Osteoblast (primary cell): Measurements from ENCODE around the gene DQX1. TPM values are rescaled to one million over a fixed set of nuclear protein-coding genes. Genes with fewer than 3 reads are reported as not detected.

Experiments used
- DNase-seq: peaks from one replicate; pipeline ENCODE4 v3.0.0; 2011; ENCODE audit warnings: low spot score, mixed read lengths; ENCODE audit not compliant: insufficient read length; ENCODE audit errors: missing footprints
- H2AFZ ChIP-seq: 2 replicates; pipeline ENCODE4 v1.6.0; 2011; ENCODE audit warnings: mild to moderate bottlenecking, low read length
- H3K27ac ChIP-seq: 2 replicates; pipeline ENCODE4 v1.5.1; 2011; ENCODE audit warnings: mild to moderate bottlenecking, low read depth, low read length, moderate library complexity
- H3K27me3 ChIP-seq: 2 replicates; pipeline ENCODE4 v1.6.0; 2012; ENCODE audit warnings: mild to moderate bottlenecking, control low read depth, inconsistent platforms, low read length, moderate library complexity; ENCODE audit not compliant: insufficient read depth
- H3K36me3 ChIP-seq: 2 replicates; pipeline ENCODE4 v1.5.1; 2011; ENCODE audit warnings: mild to moderate bottlenecking, low read length, control low read depth, moderate library complexity; ENCODE audit not compliant: insufficient read depth
- H3K4me1 ChIP-seq: 2 replicates; pipeline ENCODE4 v1.5.1; 2011; ENCODE audit warnings: mild to moderate bottlenecking, low read length, control low read depth, moderate library complexity; ENCODE audit not compliant: insufficient read depth
- H3K4me2 ChIP-seq: 2 replicates; pipeline ENCODE4 v1.6.0; 2011; ENCODE audit warnings: mild to moderate bottlenecking, low read length; ENCODE audit not compliant: insufficient read depth
- H3K4me3 ChIP-seq: fragments of 200-600 bp; sonication (generic); 3 replicates; pipeline ENCODE4 v1.5.1; 2012; ENCODE audit warnings: mild to moderate bottlenecking, low read length, inconsistent platforms; ENCODE audit not compliant: insufficient read depth
- H3K79me2 ChIP-seq: 2 replicates; pipeline ENCODE4 v1.6.0; 2012; ENCODE audit warnings: mild to moderate bottlenecking, low read length, control low read depth, inconsistent platforms; ENCODE audit not compliant: insufficient read depth
- H3K9me3 ChIP-seq: 2 replicates; pipeline ENCODE4 v1.5.1; 2011; ENCODE audit warnings: low read depth, low read length, control low read depth
- H4K20me1 ChIP-seq: 2 replicates; pipeline ENCODE4 v1.6.0; 2012; ENCODE audit warnings: mild to moderate bottlenecking, low read length, control low read depth; ENCODE audit not compliant: insufficient read depth
- total RNA-seq: library from RNA; depleted of rRNA; stranded (reverse); fragments of >200 nt; gene quantifications from 2 replicates; pipeline ENCODE4 v1.2.3, GENCODE V29; 2012
- TF ChIP-seq, protein P1 (sequence below): IDR thresholded peaks from 2 replicates; pipeline ENCODE4 v1.5.1; 2011; ENCODE audit warnings: mild to moderate bottlenecking, low read depth, low read length, moderate library complexity; ENCODE audit errors: extremely low read depth

Gene DQX1
- total RNA-seq, 1 donor, result not detected

DNA sequence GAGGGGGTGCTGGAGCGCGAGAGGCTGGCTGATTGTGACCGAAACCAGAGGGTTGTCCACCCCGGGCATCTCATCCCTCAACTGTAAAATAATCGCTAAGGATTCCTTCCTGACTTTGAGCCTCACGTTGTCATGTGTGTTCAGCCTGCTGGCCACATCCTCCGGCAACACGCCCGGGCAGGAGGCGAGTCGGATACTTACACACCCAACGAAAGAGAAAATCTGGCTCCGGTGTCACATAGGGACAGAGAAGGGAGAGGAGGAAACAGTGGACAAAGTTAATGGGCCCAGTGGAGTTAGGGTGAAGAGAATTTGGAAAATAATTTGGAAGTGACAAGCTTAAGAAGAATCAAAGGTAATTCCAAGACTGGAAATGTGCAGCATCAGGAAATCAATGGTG, 9.4 kb downstream of the DQX1 start:
- Histone ChIP-seq H3K4me3 (no peak overlapping the region), H3K27ac (no peak overlapping the region), H3K9me3 (no peaks in the 10 kb centered on the region), H3K36me3 (no peaks in the 10 kb centered on the region), H3K4me2 (no peak overlapping the region), H3K79me2 (no peaks in the 10 kb centered on the region), H4K20me1 (no peaks in the 10 kb centered on the region), H3K27me3 (peaks cover 88% of the 10 kb centered on the region), H3K4me1 (no peaks in the 10 kb centered on the region), H2AFZ (no peak overlapping the region)
- TF ChIP-seq, protein P1, sequence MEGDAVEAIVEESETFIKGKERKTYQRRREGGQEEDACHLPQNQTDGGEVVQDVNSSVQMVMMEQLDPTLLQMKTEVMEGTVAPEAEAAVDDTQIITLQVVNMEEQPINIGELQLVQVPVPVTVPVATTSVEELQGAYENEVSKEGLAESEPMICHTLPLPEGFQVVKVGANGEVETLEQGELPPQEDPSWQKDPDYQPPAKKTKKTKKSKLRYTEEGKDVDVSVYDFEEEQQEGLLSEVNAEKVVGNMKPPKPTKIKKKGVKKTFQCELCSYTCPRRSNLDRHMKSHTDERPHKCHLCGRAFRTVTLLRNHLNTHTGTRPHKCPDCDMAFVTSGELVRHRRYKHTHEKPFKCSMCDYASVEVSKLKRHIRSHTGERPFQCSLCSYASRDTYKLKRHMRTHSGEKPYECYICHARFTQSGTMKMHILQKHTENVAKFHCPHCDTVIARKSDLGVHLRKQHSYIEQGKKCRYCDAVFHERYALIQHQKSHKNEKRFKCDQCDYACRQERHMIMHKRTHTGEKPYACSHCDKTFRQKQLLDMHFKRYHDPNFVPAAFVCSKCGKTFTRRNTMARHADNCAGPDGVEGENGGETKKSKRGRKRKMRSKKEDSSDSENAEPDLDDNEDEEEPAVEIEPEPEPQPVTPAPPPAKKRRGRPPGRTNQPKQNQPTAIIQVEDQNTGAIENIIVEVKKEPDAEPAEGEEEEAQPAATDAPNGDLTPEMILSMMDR, result no peak
- peak; percentile 43 for DNase-seq

GRCh38 chr2:74515981-74516633, 9.9 kb downstream of the DQX1 start:
- DNase-seq, result peak; percentile 96
- Histone ChIP-seq H3K4me2 (peak overlapping the region; percentile 27), H3K9me3 (no peaks in the 10 kb centered on the region), H4K20me1 (no peaks in the 10 kb centered on the region), H3K79me2 (no peaks in the 10 kb centered on the region), H2AFZ (no peak overlapping the region), H3K27ac (no peak overlapping the region), H3K27me3 (peaks cover 93% of the 10 kb centered on the region), H3K36me3 (no peaks in the 10 kb centered on the region), H3K4me3 (peak overlapping the region; percentile 10), H3K4me1 (peaks cover 5% of the 10 kb centered on the region)
- TF ChIP-seq, protein P1, result no peak

- TF ChIP-seq, protein P1, result no peak
- Histone ChIP-seq H3K79me2 (no peaks in the 10 kb centered on the region), H3K4me1 (peaks cover 6% of the 10 kb centered on the region), H3K27me3 (peaks cover 94% of the 10 kb centered on the region), H2AFZ (no peak overlapping the region), H3K9me3 (no peaks in the 10 kb centered on the region), H3K4me2 (no peak overlapping the region), H3K36me3 (no peaks in the 10 kb centered on the region), H4K20me1 (no peaks in the 10 kb centered on the region), H3K27ac (no peak overlapping the region), H3K4me3 (no peak overlapping the region)
- DNase-seq, result peak; percentile 77
Measured at GRCh38 chr2:74515271-74515980, 10.6 kb downstream of the DQX1 start.
